Neuronal stem cell (in vitro differentiated cells): ENCODE measurements around the gene MCF2L2.

Experiments
- DNase-seq: peaks from one replicate; pipeline ENCODE4 v3.0.0-alpha.2; 2013; ENCODE audit warnings: low spot score
- H2AFZ ChIP-seq: one replicate; pipeline ENCODE4 v1.6.1; 2013; ENCODE audit warnings: mild to moderate bottlenecking, low read length, inconsistent platforms
- H2AK5ac ChIP-seq: 2 replicates; pipeline ENCODE4 v1.6.1; 2013; ENCODE audit warnings: low read depth, mild to moderate bottlenecking, inconsistent platforms, low read length, moderate library complexity, mixed read lengths
- H2BK120ac ChIP-seq: 2 replicates; pipeline ENCODE4 v1.6.1; 2013; ENCODE audit warnings: low read depth, mild to moderate bottlenecking, inconsistent platforms, low read length, moderate library complexity, mixed read lengths
- H2BK12ac ChIP-seq: one replicate; pipeline ENCODE4 v1.6.1; 2013; ENCODE audit warnings: low read length, inconsistent platforms
- H2BK15ac ChIP-seq: 2 replicates; pipeline ENCODE4 v1.6.1; 2013; ENCODE audit warnings: mild to moderate bottlenecking, low read length, inconsistent platforms, mixed read lengths
- H2BK5ac ChIP-seq: one replicate; pipeline ENCODE4 v1.6.1; 2013; ENCODE audit warnings: inconsistent platforms, mild to moderate bottlenecking, low read length, moderate library complexity
- H3K14ac ChIP-seq: one replicate; pipeline ENCODE4 v1.6.1; 2013; ENCODE audit warnings: low read length, inconsistent platforms
- H3K18ac ChIP-seq: 2 replicates; pipeline ENCODE4 v1.6.1; 2013; ENCODE audit warnings: low read length, inconsistent platforms
- H3K23ac ChIP-seq: 2 replicates; pipeline ENCODE4 v1.6.1; 2013; ENCODE audit warnings: low read depth, mild to moderate bottlenecking, mixed read lengths, low read length, inconsistent platforms; ENCODE audit not compliant: poor library complexity
- H3K27ac ChIP-seq: replicated peaks from 3 replicates; pipeline ENCODE4 v1.5.1; 2013; ENCODE audit warnings: low read length, inconsistent platforms
- H3K27me3 ChIP-seq, 3 experiments: 2 replicates each; pipeline ENCODE4 v1.6.1; 2013; ENCODE audit warnings: low read length in 3 of 3, mild to moderate bottlenecking in 2 of 3, inconsistent platforms in 1 of 3, low read depth in 1 of 3, mixed read lengths in 1 of 3, moderate library complexity in 1 of 3; ENCODE audit not compliant: control insufficient read depth in 3 of 3, insufficient read depth in 3 of 3
- H3K36me3 ChIP-seq, 2 donors: replicated peaks in 1 of 2; 2 replicates each; pipeline ENCODE4 v1.6.1; 2013; ENCODE audit warnings: low read length in 2 of 2; ENCODE audit not compliant: control insufficient read depth in 2 of 2, insufficient read depth in 2 of 2
- H3K4ac ChIP-seq: 2 replicates; pipeline ENCODE4 v1.6.1; 2013; ENCODE audit warnings: inconsistent platforms, mild to moderate bottlenecking, low read length, moderate library complexity
- H3K4me1 ChIP-seq, 2 donors: 1 replicate in 1 of 2; 2 replicates in 1 of 2; pipeline ENCODE4 v1.6.1; 2013; ENCODE audit warnings: low read length in 2 of 2, low read depth in 1 of 2; ENCODE audit not compliant: control insufficient read depth in 2 of 2, insufficient read depth in 1 of 2
- H3K4me2 ChIP-seq: one replicate; pipeline ENCODE4 v1.6.1; 2013; ENCODE audit warnings: mild to moderate bottlenecking, low read length, inconsistent platforms; ENCODE audit not compliant: insufficient read depth, poor library complexity, severe bottlenecking
- H3K4me3 ChIP-seq, 2 donors: 2 replicates each; pipeline ENCODE4 v1.5.1; 2013; ENCODE audit warnings: low read length in 2 of 2, mild to moderate bottlenecking in 2 of 2, inconsistent platforms in 1 of 2, moderate library complexity in 1 of 2
- H3K79me1 ChIP-seq: one replicate; pipeline ENCODE4 v1.6.1; 2013; ENCODE audit warnings: low read depth, mild to moderate bottlenecking, inconsistent platforms, low read length, moderate library complexity
- H3K9ac ChIP-seq: one replicate; pipeline ENCODE4 v1.6.1; 2013; ENCODE audit warnings: mild to moderate bottlenecking, low read depth, low read length, inconsistent platforms; ENCODE audit not compliant: poor library complexity
- H3K9me3 ChIP-seq, 2 donors: replicated peaks in 1 of 2; 2 replicates each; pipeline versions ENCODE3 to v1.6.1; 2013; ENCODE audit warnings: low read length in 2 of 2, mild to moderate bottlenecking in 2 of 2, inconsistent platforms in 1 of 2, low read depth in 1 of 2, mixed read lengths in 1 of 2, moderate library complexity in 1 of 2; ENCODE audit not compliant: control insufficient read depth in 2 of 2, insufficient read depth in 1 of 2
- H4K8ac ChIP-seq: one replicate; pipeline ENCODE4 v1.6.1; 2013; ENCODE audit warnings: low read depth, mild to moderate bottlenecking, inconsistent platforms, low read length, moderate library complexity
- H4K91ac ChIP-seq: one replicate; pipeline ENCODE4 v1.6.1; 2013; ENCODE audit warnings: low read length, low read depth, mild to moderate bottlenecking, inconsistent platforms; ENCODE audit not compliant: poor library complexity
- WGBS, 2 donors: extraction: QIAGEN DNeasy Blood & Tissue Kit; methylation state at CpG; one replicate each; pipeline ENCODE4 v1.1.7; 2013; ENCODE audit warnings: missing lambda C conversion rate in 2 of 2, mixed read lengths in 1 of 2; ENCODE audit not compliant: insufficient read length in 2 of 2, insufficient replicate concordance in 1 of 2; ENCODE audit errors: extremely low coverage in 2 of 2; 5-methylcytosine and 5-hydroxymethylcytosine counted together

MCF2L2 gene

GRCh38 chr3:183410280-183410679 is 18.1 kb downstream of the MCF2L2 start:
- Histone ChIP-seq H2AFZ (no peak overlapping the region), H3K14ac (no peak overlapping the region), H3K79me1 (no peaks in the 10 kb centered on the region), H3K27ac (no peak overlapping the region), H3K4me1 (peaks cover 0 to 2% of the 10 kb centered on the region in 2 donors), H2BK15ac (no peak overlapping the region), H2BK5ac (no peak overlapping the region), H4K8ac (no peak overlapping the region), H2AK5ac (no peak overlapping the region), H3K9me3 (no peaks in the 10 kb centered on the region), H3K36me3 (no peaks in the 10 kb centered on the region), H2BK12ac (no peak overlapping the region), H2BK120ac (no peak overlapping the region), H3K4me2 (no peak overlapping the region), H4K91ac (no peak overlapping the region), H3K9ac (no peak overlapping the region), H3K27me3 (peaks cover 0 to 22% (median 0%) of the 10 kb centered on the region in 3 experiments), H3K4me3 (no peak overlapping the region), H3K4ac (no peak overlapping the region), H3K23ac (no peak overlapping the region), H3K18ac (no peak overlapping the region)
- no peak for DNase-seq
- WGBS, 2 donors, result no CpG with 5 or more reads among the region's 5 CpGs

- DNase-seq, result no peak
- H2BK12ac ChIP-seq, result no peak overlapping the region
- no peak overlapping the region for H4K91ac ChIP-seq
- no peak overlapping the region for H3K23ac ChIP-seq
- no peak overlapping the region for H2AFZ ChIP-seq
- H3K18ac ChIP-seq, result no peak overlapping the region
- H3K4ac ChIP-seq, result no peak overlapping the region
- no peak overlapping the region for H2BK15ac ChIP-seq
- H2BK5ac ChIP-seq, result no peak overlapping the region
- H3K4me3 ChIP-seq, result no peak overlapping the region
- H2AK5ac ChIP-seq, result no peak overlapping the region
- peaks cover 0 to 2% of the 10 kb centered on the region in 2 donors for H3K4me1 ChIP-seq
- peaks cover 0 to 22% (median 0%) of the 10 kb centered on the region in 3 experiments for H3K27me3 ChIP-seq
- no peaks in the 10 kb centered on the region for H3K79me1 ChIP-seq
- no peaks in the 10 kb centered on the region for H3K9me3 ChIP-seq
- no peak overlapping the region for H3K27ac ChIP-seq
- H4K8ac ChIP-seq, result no peak overlapping the region
- H3K4me2 ChIP-seq, result no peak overlapping the region
- no peak overlapping the region for H2BK120ac ChIP-seq
- H3K36me3 ChIP-seq, result no peaks in the 10 kb centered on the region
- WGBS, 2 donors, result no CpG with 5 or more reads among the region's 2 CpGs
- no peak overlapping the region for H3K9ac ChIP-seq
- no peak overlapping the region for H3K14ac ChIP-seq
These were observed 19.2 kb downstream of the MCF2L2 start for GRCh38 chr3:183409219-183409618.

- H3K4ac ChIP-seq, result no peak overlapping the region
- no CpG with 5 or more reads among the region's 1 CpG for WGBS, 2 donors
- no peak overlapping the region for H2BK120ac ChIP-seq
- no peaks in the 10 kb centered on the region for H3K27me3 ChIP-seq
- H3K36me3 ChIP-seq, result peaks cover 0 to 2% of the 10 kb centered on the region in 2 donors
- H3K14ac ChIP-seq, result no peak overlapping the region
- no peak overlapping the region for H2BK12ac ChIP-seq
- no peak overlapping the region for H2AFZ ChIP-seq
- no peak overlapping the region for H4K8ac ChIP-seq
- no peak overlapping the region for H3K4me2 ChIP-seq
- no peak for DNase-seq
- no peak overlapping the region for H2BK5ac ChIP-seq
- no peak overlapping the region for H3K23ac ChIP-seq
- H3K9ac ChIP-seq, result no peak overlapping the region
- no peak overlapping the region for H2AK5ac ChIP-seq
- no peaks in the 10 kb centered on the region for H3K9me3 ChIP-seq
- no peak overlapping the region for H3K4me3 ChIP-seq
- no peak overlapping the region for H3K27ac ChIP-seq
- H3K18ac ChIP-seq, result no peak overlapping the region
- H3K79me1 ChIP-seq, result no peaks in the 10 kb centered on the region
- no peak overlapping the region for H4K91ac ChIP-seq
- peaks cover 0 to 4% of the 10 kb centered on the region in 2 donors for H3K4me1 ChIP-seq
- no peak overlapping the region for H2BK15ac ChIP-seq
These were observed 26.7 kb downstream of the MCF2L2 start for GRCh38 chr3:183401678-183402077.

GRCh38 chr3:183400352-183400751 is 28.1 kb downstream of the MCF2L2 start:
- Histone ChIP-seq H3K27me3 (no peaks in the 10 kb centered on the region), H3K4me3 (no peak overlapping the region), H3K9me3 (no peaks in the 10 kb centered on the region), H2BK120ac (no peak overlapping the region), H3K4me2 (no peak overlapping the region), H3K4me1 (peaks cover 0 to 4% of the 10 kb centered on the region in 2 donors), H3K79me1 (no peaks in the 10 kb centered on the region), H3K27ac (no peak overlapping the region), H4K91ac (no peak overlapping the region), H3K4ac (no peak overlapping the region), H3K14ac (no peak overlapping the region), H3K36me3 (peaks cover 0 to 2% of the 10 kb centered on the region in 2 donors), H2BK5ac (no peak overlapping the region), H2BK12ac (no peak overlapping the region), H3K18ac (no peak overlapping the region), H4K8ac (no peak overlapping the region), H2AK5ac (no peak overlapping the region), H3K9ac (no peak overlapping the region), H2BK15ac (no peak overlapping the region), H2AFZ (no peak overlapping the region), H3K23ac (no peak overlapping the region)
- WGBS, 2 donors, result no CpG with 5 or more reads among the region's 13 CpGs
- no peak for DNase-seq
